Subcutaneous abdominal adipose tissue (tissue), 5 donors: ENCODE measurements around the gene KBTBD4.

Experiments
- H3K27ac ChIP-seq: one replicate; pipeline ENCODE4 v1.7.0; 2013; ENCODE audit warnings: low read depth, mild to moderate bottlenecking, inconsistent platforms, low read length, moderate library complexity
- H3K27me3 ChIP-seq, 5 donors: one replicate each; pipeline ENCODE4 v1.7.0; 2013; ENCODE audit warnings: low read length in 5 of 5, inconsistent platforms in 1 of 5; ENCODE audit not compliant: control insufficient read depth in 5 of 5, insufficient read depth in 4 of 5
- H3K36me3 ChIP-seq, 5 donors: one replicate each; pipeline ENCODE4 v1.7.0; 2013; ENCODE audit warnings: low read length in 5 of 5; ENCODE audit not compliant: control insufficient read depth in 5 of 5, insufficient read depth in 5 of 5
- H3K4me1 ChIP-seq, 5 donors: one replicate each; pipeline ENCODE4 v1.7.0; 2013; ENCODE audit warnings: low read length in 5 of 5, mild to moderate bottlenecking in 3 of 5, moderate library complexity in 1 of 5; ENCODE audit not compliant: control insufficient read depth in 5 of 5, insufficient read depth in 5 of 5
- H3K4me3 ChIP-seq, 5 donors: one replicate each; pipeline ENCODE4 v1.7.0; 2013; ENCODE audit warnings: low read length in 5 of 5, low read depth in 1 of 5
- H3K9ac ChIP-seq, 5 donors: one replicate each; pipeline ENCODE4 v1.7.0; 2013; ENCODE audit warnings: low read length in 5 of 5, mild to moderate bottlenecking in 4 of 5, moderate library complexity in 3 of 5
- H3K9me3 ChIP-seq, 5 donors: one replicate each; pipeline ENCODE4 v1.7.0; 2013; ENCODE audit warnings: low read length in 5 of 5; ENCODE audit not compliant: control insufficient read depth in 5 of 5
- donor health status: healthy.
- donor health status: healthy.
- donor health status: healthy.
- donor health status: healthy.
- donor health status: healthy.

Gene KBTBD4

GRCh38 chr11:47578524-47579494, at the start of gene KBTBD4, which contains the start of gene NDUFS3:
TSS of gene KBTBD4 (minus strand) at chr11:47578970. CDS start at chr11:47578951, 19 bp downstream.
TSS of gene NDUFS3 (plus strand) at chr11:47579074. CDS start at chr11:47579092, 18 bp downstream.
- no peaks in the 10 kb centered on the region for H3K27me3 ChIP-seq
- peak within 1 kb of the TSS; percentile 84 for H3K27ac ChIP-seq
- peak within 1 kb of the TSS; percentile 89 to 99 (median 96) for H3K4me3 ChIP-seq
- H3K9ac ChIP-seq, result peak within 1 kb of the TSS; percentile 57 to 94 (median 89)
- peaks cover 15 to 34% (median 29%) of the 10 kb centered on the region in 5 donors for H3K4me1 ChIP-seq
- H3K9me3 ChIP-seq, result no peaks in the 10 kb centered on the region
- H3K36me3 ChIP-seq, result peaks cover 8 to 57% (median 48%) of the 10 kb centered on the region in 5 donors

- Histone ChIP-seq H3K9me3 (no peaks in the 10 kb centered on the region), H3K27me3 (no peaks in the 10 kb centered on the region), H3K27ac (no peak overlapping the region), H3K9ac (no peak overlapping the region), H3K4me3 (no peak overlapping the region), H3K36me3 (peaks cover 35 to 92% (median 71%) of the 10 kb centered on the region in 5 donors), H3K4me1 (no peaks in the 10 kb centered on the region)
These were observed 49.3 kb upstream of the KBTBD4 start for GRCh38 chr11:47628026-47628425.

GRCh38 chr11:47626234-47626633, 47.5 kb upstream of the KBTBD4 start:
- H3K27me3 ChIP-seq, result no peaks in the 10 kb centered on the region
- no peak overlapping the region for H3K4me3 ChIP-seq
- H3K9me3 ChIP-seq, result no peaks in the 10 kb centered on the region
- no peak overlapping the region for H3K9ac ChIP-seq
- no peak overlapping the region for H3K27ac ChIP-seq
- peaks cover 0 to under 1% (median 0%) of the 10 kb centered on the region in 5 donors for H3K4me1 ChIP-seq
- H3K36me3 ChIP-seq, result peaks cover 36 to 94% (median 78%) of the 10 kb centered on the region in 5 donors

GRCh38 chr11:47620836-47621378, 42.1 kb upstream of the KBTBD4 start:
- no peaks in the 10 kb centered on the region for H3K27me3 ChIP-seq
- peaks cover 26 to 67% (median 54%) of the 10 kb centered on the region in 5 donors for H3K36me3 ChIP-seq
- peak overlapping the region in 2 of 5 donors; percentile 2 to 6 for H3K9ac ChIP-seq
- H3K27ac ChIP-seq, result peak overlapping the region; percentile 45
- H3K4me1 ChIP-seq, result peaks cover 1 to 31% (median 10%) of the 10 kb centered on the region in 5 donors
- no peaks in the 10 kb centered on the region for H3K9me3 ChIP-seq
- no peak overlapping the region for H3K4me3 ChIP-seq

- peak overlapping the region in 2 of 5 donors; percentile 2 to 58 for H3K9ac ChIP-seq
- peaks cover 17 to 33% (median 31%) of the 10 kb centered on the region in 5 donors for H3K36me3 ChIP-seq
- no peak overlapping the region for H3K4me3 ChIP-seq
- H3K4me1 ChIP-seq, result peaks cover 1 to 31% (median 19%) of the 10 kb centered on the region in 5 donors
- peak overlapping the region; percentile 77 for H3K27ac ChIP-seq
- H3K27me3 ChIP-seq, result no peaks in the 10 kb centered on the region
- no peaks in the 10 kb centered on the region for H3K9me3 ChIP-seq
These were observed 38.6 kb upstream of the KBTBD4 start for GRCh38 chr11:47617417-47617809.

GRCh38 chr11:47616726-47617416, 38.1 kb upstream of the KBTBD4 start:
- Histone ChIP-seq H3K27me3 (no peaks in the 10 kb centered on the region), H3K36me3 (peaks cover 12 to 29% (median 26%) of the 10 kb centered on the region in 5 donors), H3K9ac (peak overlapping the region in 1 of 5 donors; percentile 58), H3K4me3 (no peak overlapping the region), H3K27ac (peak overlapping the region; percentile 77), H3K4me1 (peaks cover 1 to 31% (median 21%) of the 10 kb centered on the region in 5 donors), H3K9me3 (no peaks in the 10 kb centered on the region)

GRCh38 chr11:47615249-47615648, 36.5 kb upstream of the KBTBD4 start:
- Histone ChIP-seq H3K4me1 (peaks cover 1 to 30% (median 29%) of the 10 kb centered on the region in 5 donors), H3K9ac (no peak overlapping the region), H3K27me3 (no peaks in the 10 kb centered on the region), H3K27ac (no peak overlapping the region), H3K4me3 (no peak overlapping the region), H3K9me3 (no peaks in the 10 kb centered on the region), H3K36me3 (peaks cover 5 to 26% (median 14%) of the 10 kb centered on the region in 5 donors)

GRCh38 chr11:47611348-47611794, 32.6 kb upstream of the KBTBD4 start:
- H3K9ac ChIP-seq, result peak overlapping the region in 1 of 5 donors; percentile 24
- peaks cover 0 to 43% (median 30%) of the 10 kb centered on the region in 5 donors for H3K4me1 ChIP-seq
- H3K27me3 ChIP-seq, result no peaks in the 10 kb centered on the region
- H3K4me3 ChIP-seq, result no peak overlapping the region
- H3K9me3 ChIP-seq, result no peaks in the 10 kb centered on the region
- H3K27ac ChIP-seq, result no peak overlapping the region
- H3K36me3 ChIP-seq, result peaks cover 0 to 20% (median 6%) of the 10 kb centered on the region in 5 donors

GRCh38 chr11:47609675-47610074, 30.9 kb upstream of the KBTBD4 start:
- no peak overlapping the region for H3K27ac ChIP-seq
- peaks cover 0 to 37% (median 29%) of the 10 kb centered on the region in 5 donors for H3K4me1 ChIP-seq
- no peak overlapping the region for H3K4me3 ChIP-seq
- H3K36me3 ChIP-seq, result peaks cover 0 to 20% (median 10%) of the 10 kb centered on the region in 5 donors
- no peak overlapping the region for H3K9ac ChIP-seq
- no peaks in the 10 kb centered on the region for H3K9me3 ChIP-seq
- no peaks in the 10 kb centered on the region for H3K27me3 ChIP-seq
